GM18526 (cell line): ENCODE data around the gene ROPN1L.

Experiments
- POLR2A ChIP-seq: IDR thresholded peaks from 3 replicates; pipeline ENCODE4 v1.6.1; 2011; ENCODE audit not compliant: insufficient read length; ENCODE audit errors: extremely low read depth

The ROPN1L gene

DNA sequence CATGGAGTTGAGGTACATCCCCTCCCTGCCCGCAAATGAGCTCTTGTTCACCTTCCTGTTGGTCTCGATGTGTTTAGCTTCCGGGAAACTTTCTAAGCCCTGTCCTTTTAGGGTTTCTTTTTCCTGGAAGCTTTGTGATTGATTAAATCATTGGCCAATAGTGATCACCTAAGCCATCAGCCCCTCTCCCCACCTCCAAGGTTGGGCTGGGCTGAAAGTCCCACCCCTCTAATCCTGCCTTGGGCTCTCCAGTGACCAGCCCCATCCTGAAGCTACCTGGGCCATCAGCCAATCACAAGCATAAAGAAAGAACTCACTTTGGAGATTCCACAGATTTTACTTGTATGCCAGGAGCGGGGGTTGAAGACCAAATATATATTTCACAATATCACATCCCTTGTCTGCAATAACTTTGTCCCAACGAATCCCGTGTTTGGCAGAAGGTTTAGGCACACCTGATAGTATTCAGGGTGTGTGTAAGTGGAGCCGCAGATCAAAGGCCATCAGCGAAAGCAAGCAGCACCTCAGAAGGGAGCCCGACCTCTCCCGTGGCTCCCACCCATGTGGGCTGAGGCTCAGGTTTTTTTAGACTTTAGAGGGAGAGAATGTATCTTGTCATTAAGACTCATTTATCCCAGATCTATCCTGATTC, 20.4 kb downstream of the ROPN1L start:
- no peak for TF ChIP-seq POLR2A

DNA sequence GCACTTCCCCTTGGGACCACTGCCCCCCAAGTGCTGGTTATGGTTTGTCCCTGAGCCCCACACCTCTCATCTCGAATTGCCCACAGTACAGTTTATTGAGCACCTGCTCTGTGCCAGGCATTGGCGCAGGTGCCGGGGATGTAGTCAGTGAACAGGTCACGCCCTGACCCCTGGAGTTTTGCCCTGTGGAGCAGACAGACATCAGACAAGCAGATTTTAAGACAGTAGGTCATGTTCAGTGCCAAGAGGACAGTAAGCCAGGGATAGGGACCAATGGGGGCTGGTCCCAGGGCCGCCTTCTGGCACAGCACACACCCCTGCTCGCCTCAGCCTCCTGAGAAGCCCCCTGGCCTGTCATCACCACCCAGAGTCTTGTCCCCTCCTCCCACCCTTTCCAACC, 21.9 kb downstream of the ROPN1L start:
- TF ChIP-seq POLR2A, result no peak

DNA sequence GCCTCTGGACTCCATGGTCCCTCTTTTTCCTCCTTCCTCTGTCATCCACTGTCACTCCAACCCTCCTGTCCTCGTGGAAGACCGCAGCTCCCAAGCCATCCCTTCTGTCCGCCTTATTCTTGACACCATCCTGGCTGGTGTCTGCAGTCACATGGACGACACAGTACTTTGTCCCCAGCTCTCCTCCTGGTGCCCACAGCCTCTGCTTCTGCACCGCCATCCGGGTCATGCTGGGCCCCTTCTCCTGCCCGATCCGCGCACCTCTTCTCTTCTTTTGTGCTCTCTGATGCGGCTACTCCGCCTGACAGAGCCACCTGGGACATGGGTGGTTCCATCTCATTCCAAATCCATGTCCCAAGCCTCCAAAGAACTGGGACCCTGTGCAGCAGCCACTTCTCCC, 22.5 kb downstream of the ROPN1L start:
- no peak for TF ChIP-seq POLR2A

DNA sequence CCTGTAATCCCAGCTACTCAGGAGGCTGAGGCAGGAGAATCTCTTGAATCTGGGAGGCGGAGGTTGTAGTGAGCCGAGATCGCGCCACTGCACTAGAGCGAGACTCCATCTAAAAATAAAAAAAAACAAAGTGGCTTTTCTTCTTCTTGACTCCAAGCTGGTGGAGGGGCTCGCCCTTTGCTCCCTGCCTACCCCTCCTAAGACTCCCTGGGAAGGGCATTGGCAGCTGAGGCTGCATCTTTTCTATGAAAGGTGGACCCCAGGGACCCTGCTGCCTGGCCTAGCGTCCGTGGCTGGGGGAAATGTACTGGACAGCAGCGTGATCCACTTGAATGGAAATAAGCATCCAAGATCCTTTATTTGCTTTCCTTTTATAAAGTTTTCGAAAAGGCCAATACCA, 24.0 kb downstream of the ROPN1L start:
- no peak for TF ChIP-seq POLR2A

DNA sequence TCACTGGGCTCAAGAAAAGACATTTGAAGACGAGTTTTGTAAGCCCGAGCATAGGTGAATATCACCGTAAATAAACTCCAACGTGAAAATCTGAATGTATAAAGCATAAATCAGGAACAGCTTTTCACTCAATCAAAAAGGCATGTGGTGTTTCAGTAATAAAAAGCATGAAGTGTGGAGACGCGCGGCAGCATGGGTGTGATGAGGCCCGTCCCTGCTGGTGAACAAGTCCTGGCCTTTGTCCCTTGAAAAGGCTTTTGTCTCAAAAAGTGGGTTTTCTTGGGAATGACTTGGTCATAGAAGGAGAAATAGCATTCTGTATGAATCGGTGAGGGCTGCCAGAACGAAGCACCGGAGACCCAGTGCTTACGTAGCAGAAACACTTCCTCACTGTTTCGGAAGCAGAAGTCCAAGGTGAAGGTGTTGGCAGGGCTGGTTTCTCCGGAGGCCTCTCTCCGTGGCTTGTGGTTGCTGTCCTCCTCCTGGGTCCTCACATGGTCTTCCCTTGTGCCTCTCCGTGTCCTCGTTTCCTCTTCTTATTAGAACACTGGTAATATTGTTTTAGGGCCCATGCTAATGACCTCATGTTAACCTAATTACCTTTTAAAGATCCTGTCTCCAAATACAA, 24.9 kb downstream of the ROPN1L start:
- TF ChIP-seq POLR2A, result no peak

DNA sequence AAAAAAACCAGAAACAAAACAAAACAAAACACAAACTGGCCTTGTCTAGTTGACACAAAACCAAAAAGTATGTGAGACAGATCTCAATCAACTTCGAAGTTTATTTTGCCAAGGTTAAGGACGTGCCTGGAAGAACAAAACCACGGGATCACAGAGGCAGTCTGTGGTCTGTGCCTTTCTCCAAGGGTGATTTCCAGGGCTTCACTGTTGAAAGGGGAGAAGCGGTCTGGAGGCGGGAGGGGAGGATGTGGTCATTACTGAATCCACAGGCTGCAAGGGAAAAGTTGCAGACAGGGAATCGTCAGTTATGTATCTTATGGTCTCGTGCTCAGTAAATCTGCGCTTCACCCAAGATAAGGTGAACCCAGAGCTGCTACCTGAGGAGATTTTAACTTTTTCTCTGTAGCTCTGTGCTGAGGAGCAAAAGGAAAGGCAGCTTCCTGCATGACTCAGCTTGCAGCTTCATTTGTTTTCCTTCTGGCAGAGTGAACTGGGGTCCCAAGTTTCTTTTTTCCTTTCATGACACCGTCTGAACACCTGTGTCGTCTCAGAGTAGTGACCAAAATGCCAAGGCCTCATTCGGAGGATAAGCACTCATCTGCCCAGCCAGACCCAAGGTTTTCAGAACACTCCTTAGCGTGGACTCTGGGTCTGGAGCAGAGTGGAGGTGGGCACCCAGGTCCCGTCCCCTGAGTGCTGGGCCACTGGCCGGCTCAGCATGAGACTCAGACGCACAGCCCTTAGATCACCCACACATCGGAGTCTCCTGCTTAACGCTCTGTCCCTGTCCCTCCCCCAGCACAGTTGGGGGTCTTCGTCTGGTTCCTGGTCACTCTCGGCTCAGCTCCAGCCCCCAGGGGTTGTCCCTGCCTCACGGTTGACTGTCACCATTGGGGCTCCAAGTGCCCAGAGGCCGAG, 25.9 kb downstream of the ROPN1L start:
- TF ChIP-seq POLR2A, result no peak

DNA sequence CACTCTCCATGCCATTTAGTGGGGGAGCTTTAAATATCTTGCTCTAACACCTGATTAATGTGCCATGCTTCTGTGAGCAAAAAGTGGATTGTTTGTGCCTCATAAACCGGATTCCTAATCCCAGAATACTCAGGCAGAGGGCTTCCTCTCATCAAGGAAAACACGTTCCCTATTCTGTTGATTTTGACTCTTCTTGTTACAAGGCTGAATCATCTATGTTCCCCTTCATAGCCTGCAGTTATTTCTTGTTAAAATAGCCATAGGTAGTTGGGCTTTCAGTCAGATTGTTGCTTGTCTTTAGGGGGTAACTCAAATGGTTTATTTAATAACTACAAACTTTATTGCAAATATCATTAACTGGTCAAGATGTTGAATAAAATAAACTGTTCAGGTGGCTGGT, 26.6 kb downstream of the ROPN1L start:
- no peak for TF ChIP-seq POLR2A

DNA sequence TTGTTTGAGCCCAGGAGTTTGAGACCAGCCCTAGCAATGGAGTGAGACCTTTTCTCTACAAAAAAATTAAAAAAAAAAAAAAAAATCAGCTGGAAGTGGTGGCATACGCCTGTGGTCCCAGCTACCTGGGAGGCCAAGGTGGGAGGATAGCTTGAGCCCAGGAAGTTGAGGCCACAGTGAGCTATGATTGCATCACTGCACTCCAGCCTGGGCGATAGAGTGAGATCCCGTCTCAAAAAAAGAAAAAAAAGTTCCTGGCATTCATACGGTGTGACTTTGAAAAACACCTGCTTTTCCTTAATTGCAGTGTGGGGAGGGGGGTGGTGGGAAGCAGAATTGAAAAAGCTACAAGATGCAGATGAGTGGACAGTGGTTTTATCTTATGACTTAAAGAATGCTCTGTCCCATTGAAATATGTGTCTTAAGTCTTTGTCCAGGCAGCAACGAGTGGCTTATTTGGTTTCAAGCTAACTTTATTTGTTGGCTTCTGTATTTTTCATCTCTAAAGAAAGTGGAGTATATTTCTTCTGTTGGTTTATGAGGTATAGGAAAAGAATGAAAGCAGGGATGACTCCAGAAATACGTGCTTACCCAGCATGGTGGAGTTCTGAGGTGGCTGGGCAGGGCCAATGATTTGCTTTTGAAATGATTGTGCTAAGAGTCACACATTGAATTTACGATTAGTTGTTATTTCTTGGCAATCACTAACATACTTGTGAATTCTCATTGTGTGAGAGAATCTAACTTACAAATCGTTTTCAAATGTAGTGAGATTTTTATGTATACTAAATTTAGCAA, 27.8 kb downstream of the ROPN1L start:
- TF ChIP-seq POLR2A, result no peak

DNA sequence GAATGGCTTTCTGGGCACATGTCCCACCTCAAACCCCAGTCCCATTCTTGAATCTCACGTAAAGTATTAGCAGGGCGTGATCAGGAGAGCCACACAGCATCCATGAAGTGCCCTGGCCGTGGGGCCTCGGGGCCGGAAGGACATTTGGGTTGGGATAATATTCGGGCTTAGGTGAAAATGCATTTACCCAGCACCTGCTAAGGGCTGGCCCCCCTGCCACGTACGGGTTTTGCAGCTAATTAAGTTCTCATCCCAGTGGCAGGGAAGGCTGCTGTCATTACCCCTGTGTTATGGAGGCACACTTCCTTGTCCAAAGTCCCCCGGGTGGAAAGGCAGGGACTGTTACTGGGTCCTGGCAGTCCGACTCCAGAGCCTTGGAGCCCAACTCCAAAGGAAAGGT, 29.0 kb downstream of the ROPN1L start:
- TF ChIP-seq POLR2A, result no peak

DNA sequence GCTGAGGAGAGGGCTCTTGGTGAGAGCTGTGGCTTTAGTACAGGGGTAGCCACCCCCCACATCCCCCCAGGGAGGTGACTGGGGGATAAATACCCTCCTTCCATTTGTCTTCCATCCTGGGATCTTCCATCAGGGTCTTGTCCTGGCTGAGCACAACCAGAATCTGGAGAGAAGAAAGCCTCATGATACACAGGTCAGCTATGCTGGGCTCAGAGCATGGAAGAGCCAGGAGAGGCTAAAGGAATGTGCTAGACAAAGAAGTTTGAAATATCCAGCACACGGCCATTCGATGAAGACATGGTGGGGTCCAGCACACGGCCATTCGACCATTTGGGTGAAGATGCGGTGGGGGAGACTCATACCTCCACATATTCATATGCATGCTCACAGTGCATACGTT, 30.0 kb downstream of the ROPN1L start:
- no peak for TF ChIP-seq POLR2A

DNA sequence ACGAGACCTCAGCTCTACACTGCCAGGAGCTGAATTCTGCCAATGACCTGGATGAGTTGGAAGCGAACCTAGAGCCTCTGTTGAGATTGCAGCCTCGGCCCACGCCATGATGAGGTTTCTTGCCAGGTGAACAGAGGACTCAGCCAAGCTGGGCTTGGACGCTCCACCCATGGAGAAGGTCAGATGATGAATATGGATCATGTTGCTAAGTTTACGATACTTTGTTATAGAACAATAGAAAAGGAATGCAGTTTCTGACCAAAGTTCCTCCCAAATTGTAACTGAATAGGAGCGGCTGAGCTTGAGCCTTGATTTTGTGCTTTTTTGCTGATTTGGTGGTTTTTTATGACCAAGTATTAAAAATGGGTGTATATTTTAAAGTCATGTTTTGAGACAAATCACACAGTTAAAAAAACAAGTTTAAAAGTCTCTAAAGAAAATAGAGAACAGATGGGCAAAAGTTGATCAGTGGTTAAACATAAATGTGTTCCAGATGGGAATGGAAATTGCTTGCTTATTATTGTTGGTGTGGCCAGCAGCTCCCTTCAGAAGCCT, 32.9 kb downstream of the ROPN1L start:
- no peak for TF ChIP-seq POLR2A

DNA sequence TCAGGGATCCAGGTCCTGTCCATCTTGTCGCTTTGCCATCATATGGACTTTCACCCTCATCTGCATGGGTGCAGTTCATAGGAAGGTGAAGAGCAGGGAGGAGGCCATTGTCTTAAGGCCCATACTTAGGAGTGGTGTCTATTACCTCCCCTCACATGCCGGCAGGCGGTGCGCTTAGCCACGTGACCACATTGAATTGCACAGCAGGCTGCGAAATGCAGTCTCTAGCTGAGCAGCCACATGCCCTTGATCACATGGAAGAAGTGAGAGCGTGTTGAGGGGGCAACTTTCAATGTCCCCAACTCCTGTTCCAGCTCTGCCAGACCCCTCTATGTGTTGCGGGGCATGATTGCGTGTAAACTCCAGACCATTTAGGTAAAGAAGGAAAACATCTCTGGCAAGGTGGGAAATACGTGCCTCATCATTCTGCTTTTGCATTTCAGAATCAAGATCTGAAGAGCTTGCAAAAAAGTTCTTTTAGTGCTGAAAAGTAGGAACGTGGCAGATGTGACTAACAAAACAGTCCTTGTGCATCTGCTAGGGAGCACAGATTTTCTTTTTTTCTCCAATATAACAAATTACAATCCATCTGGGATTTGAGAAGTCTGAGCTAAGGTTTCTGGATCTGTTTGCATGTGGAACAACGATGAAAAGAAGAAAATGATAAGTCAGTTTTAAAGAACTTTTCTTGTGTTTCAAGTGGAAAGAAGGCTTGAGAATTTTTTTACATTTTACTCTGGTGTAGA, 34.4 kb downstream of the ROPN1L start:
- no peak for TF ChIP-seq POLR2A

DNA sequence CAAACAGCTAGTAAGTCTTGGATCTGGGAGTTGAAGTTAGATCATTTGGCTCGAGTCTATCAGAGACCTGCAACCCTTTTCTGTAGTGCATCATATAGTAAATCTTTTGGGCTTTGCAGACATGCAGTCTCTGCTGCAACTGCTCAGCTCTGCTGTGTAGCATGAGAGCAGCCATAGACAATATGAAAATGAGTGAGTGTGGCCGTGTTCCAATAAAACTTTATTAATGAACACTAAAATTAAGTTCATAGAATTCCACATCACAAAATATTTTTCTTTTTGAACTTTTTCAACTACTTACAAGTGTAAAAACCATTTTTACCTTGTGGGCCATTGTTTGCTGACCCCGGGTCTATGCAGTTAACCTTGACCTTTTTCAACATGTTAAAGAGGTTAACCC, 35.2 kb downstream of the ROPN1L start:
- TF ChIP-seq POLR2A, result no peak

DNA sequence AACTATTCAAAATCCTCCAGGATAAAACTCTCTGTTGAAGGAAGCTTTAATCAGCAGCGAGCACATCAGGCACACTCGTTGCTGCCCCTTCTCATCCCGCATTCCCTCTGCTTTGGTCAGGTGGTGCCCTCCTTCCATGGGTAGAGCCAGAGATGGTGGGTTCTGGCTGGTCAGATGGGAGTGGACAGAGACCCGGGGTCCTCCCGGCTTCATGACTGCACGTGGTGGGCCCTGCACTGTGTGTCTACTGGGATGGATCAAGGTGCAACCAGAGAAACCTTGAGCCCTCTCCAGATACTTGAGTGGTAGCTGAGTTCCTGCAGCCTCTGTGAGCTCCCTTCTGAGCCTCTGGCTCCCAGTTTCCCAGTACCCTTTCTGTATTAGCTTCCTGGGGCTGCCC, 36.3 kb downstream of the ROPN1L start:
- TF ChIP-seq POLR2A, result no peak
